ENCODE data around the gene XRCC4. TPM values are rescaled to one million over a fixed set of nuclear protein-coding genes. Genes with fewer than 3 reads are reported as not detected.
"Not testable (repeated sequence)": the region's sequence is repeated elsewhere in the genome, so short reads cannot be mapped to it uniquely, and the experiment has no call there.

The XRCC4 gene
- total RNA-seq, 1 experiment from 2014 or later = 13.8 TPM

DNA sequence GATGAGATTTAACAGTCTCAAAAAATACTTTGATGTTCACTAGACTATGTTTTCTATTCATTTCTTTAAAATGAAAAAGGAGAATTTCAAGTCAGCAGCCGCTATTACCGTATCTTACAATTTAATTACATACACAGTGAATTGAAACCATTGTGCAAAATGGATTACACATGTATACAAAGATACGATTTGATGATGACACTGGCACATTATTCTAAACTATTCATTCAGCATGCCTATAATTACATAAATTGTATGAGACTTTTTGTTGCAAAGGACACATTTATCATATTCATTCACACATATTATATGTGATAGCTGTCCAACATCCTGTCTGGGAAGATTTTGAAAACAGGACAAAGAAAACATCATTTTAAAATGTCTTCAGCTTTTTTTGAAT is 275.9 kb downstream of the XRCC4 start:
- H3K9me2 ChIP-seq (replicated peaks; ENCODE audit: low read length) = no peaks in the 10 kb centered on the region
- no peak overlapping the region for H3K9ac ChIP-seq (ENCODE audit: low read length)
- no peak for TF ChIP-seq EZH2 (IDR thresholded peaks at IDR 0.05; ENCODE audit: low read length, unreplicated experiment)
- no peak for TF ChIP-seq EZH2phosphoT487 (IDR thresholded peaks at IDR 0.05; ENCODE audit: borderline replicate concordance, low read length)
- TF ChIP-seq, protein P1, sequence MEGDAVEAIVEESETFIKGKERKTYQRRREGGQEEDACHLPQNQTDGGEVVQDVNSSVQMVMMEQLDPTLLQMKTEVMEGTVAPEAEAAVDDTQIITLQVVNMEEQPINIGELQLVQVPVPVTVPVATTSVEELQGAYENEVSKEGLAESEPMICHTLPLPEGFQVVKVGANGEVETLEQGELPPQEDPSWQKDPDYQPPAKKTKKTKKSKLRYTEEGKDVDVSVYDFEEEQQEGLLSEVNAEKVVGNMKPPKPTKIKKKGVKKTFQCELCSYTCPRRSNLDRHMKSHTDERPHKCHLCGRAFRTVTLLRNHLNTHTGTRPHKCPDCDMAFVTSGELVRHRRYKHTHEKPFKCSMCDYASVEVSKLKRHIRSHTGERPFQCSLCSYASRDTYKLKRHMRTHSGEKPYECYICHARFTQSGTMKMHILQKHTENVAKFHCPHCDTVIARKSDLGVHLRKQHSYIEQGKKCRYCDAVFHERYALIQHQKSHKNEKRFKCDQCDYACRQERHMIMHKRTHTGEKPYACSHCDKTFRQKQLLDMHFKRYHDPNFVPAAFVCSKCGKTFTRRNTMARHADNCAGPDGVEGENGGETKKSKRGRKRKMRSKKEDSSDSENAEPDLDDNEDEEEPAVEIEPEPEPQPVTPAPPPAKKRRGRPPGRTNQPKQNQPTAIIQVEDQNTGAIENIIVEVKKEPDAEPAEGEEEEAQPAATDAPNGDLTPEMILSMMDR (conservative IDR thresholded peaks at IDR 0.05; ENCODE audit: low read depth, low read length) = no peak
- H2AFZ ChIP-seq (ENCODE audit: low read length) = no peak overlapping the region
- no peaks in the 10 kb centered on the region for H3K79me2 ChIP-seq (ENCODE audit: low read length)
- ATAC-seq = no peak
- no peaks in the 10 kb centered on the region for H3F3A ChIP-seq (ENCODE audit: low read length, unreplicated experiment)
- H3K36me3 ChIP-seq (ENCODE audit: low read depth, low read length) = 0 out of 2 replicates have a peak, but pooled peaks cover 1% of the 10 kb centered on the region
- intact Hi-C loops (cut with micrococcal nuclease) = no loop called here
- no peak overlapping the region for H3K4me3 ChIP-seq (ENCODE audit: low read length)
- H3K9me3 ChIP-seq (ENCODE audit: low read length) = peaks cover 4% of the 10 kb centered on the region; the same call in 1 of the 2 replicates
- ChIA-PET CTCF (no interaction called here), POLR2A (ENCODE audit: unreplicated experiment) (no interaction called here)
- no peak overlapping the region for H3K27ac ChIP-seq (ENCODE audit: low read length)
- no TSS peak for BruUV-seq (replicated peaks)
- no peaks in the 10 kb centered on the region for H3K27me3 ChIP-seq (ENCODE audit: low read length)
- no peak overlapping the region for H3K4me2 ChIP-seq (ENCODE audit: low read length)
- no peaks in the 10 kb centered on the region for H3K4me1 ChIP-seq (ENCODE audit: insufficient read depth, low read length)
- no peak for DNase-seq
- H4K20me1 ChIP-seq (ENCODE audit: low read length) = no peaks in the 10 kb centered on the region

DNA sequence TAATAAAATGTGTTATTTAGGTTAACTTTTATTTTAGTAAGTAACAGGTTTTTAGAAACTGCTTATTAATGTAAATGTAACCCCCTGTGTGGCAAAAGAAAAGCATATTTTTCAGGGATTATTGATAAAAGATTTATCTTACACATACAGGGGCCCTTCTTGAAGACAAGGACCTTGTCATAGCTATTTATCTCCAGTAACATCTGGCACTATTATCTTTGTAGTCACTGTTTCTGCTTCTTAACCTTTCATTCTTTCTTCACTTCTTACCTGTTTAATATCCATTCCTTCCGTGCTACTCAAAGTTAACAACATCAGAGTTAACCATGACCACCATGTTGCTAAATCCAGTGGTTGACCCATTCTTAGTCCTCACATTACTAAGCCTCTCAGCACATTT is 276.4 kb downstream of the XRCC4 start:
- Histone ChIP-seq H3F3A (ENCODE audit: low read length, unreplicated experiment) (no peaks in the 10 kb centered on the region), H2AFZ (ENCODE audit: low read length) (no peak overlapping the region), H3K9me3 (ENCODE audit: low read length) (no peaks in the 10 kb centered on the region; the same call in 1 of the 2 replicates), H3K36me3 (ENCODE audit: low read depth, low read length) (no peaks in the 10 kb centered on the region), H3K4me2 (ENCODE audit: low read length) (no peak overlapping the region), H3K79me2 (ENCODE audit: low read length) (no peaks in the 10 kb centered on the region), H3K9me2 (replicated peaks; ENCODE audit: low read length) (no peaks in the 10 kb centered on the region), H3K27ac (ENCODE audit: low read length) (no peak overlapping the region), H3K9ac (ENCODE audit: low read length) (no peak overlapping the region), H3K4me3 (ENCODE audit: low read length) (no peak overlapping the region), H3K4me1 (ENCODE audit: insufficient read depth, low read length) (no peaks in the 10 kb centered on the region), H3K27me3 (ENCODE audit: low read length) (no peaks in the 10 kb centered on the region), H4K20me1 (ENCODE audit: low read length) (no peaks in the 10 kb centered on the region)
- BruUV-seq (replicated peaks) = no TSS peak
- intact Hi-C loops (cut with micrococcal nuclease) = no loop called here
- ATAC-seq (no peak), DNase-seq (no peak)
- TF ChIP-seq, protein P1 (conservative IDR thresholded peaks at IDR 0.05; ENCODE audit: low read depth, low read length) = no peak
- TF ChIP-seq EZH2phosphoT487 (IDR thresholded peaks at IDR 0.05; ENCODE audit: borderline replicate concordance, low read length) (no peak), EZH2 (IDR thresholded peaks at IDR 0.05; ENCODE audit: low read length, unreplicated experiment) (no peak)
- ChIA-PET POLR2A (ENCODE audit: unreplicated experiment) (no interaction called here), CTCF (no interaction called here)

DNA sequence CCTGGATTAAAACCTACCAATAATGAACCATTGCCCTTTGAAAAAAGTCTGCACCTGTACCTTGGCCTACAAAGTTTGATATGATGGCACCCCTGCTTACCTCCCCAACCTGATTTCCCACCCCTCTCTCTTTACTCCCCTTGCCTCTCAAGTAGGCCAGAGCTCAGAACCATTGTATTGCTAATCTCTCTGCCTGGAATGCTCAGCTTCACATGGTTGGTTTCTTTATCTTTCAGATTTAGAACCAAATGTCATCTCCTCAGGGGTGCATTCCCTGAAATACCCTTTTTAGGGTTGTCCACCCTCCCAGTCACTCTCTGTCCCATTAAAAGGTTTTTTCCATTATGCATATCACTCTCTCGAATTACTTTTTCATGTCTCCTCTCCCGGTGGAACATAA is 277.6 kb downstream of the XRCC4 start:
- no peak overlapping the region for H3K9ac ChIP-seq (ENCODE audit: low read length)
- CTCF ChIA-PET = interaction anchor here (0.6 kb wide), 1 partner anchor 175 kb away, joined by 3 read pairs; no protein-coding TSS in a partner anchor
- H2AFZ ChIP-seq (ENCODE audit: low read length) = no peak overlapping the region
- DNase-seq (no peak), ATAC-seq (no peak)
- no TSS peak for BruUV-seq (replicated peaks)
- no peak overlapping the region for H3K27ac ChIP-seq (ENCODE audit: low read length)
- no peak for TF ChIP-seq EZH2phosphoT487 (IDR thresholded peaks at IDR 0.05; ENCODE audit: borderline replicate concordance, low read length)
- TF ChIP-seq, protein P1 (conservative IDR thresholded peaks at IDR 0.05; ENCODE audit: low read depth, low read length) = no peak
- no peak for TF ChIP-seq EZH2 (IDR thresholded peaks at IDR 0.05; ENCODE audit: low read length, unreplicated experiment)
- H3K4me1 ChIP-seq (ENCODE audit: insufficient read depth, low read length) = no peaks in the 10 kb centered on the region
- intact Hi-C loops (cut with micrococcal nuclease) = no loop called here
- H3K9me2 ChIP-seq (replicated peaks; ENCODE audit: low read length) = no peaks in the 10 kb centered on the region
- H3F3A ChIP-seq (ENCODE audit: low read length, unreplicated experiment) = no peaks in the 10 kb centered on the region
- no peaks in the 10 kb centered on the region for H3K36me3 ChIP-seq (ENCODE audit: low read depth, low read length)
- POLR2A ChIA-PET (ENCODE audit: unreplicated experiment) = interaction anchor here (0.6 kb wide), 1 partner anchor 160 kb away, joined by 3 read pairs; no protein-coding TSS in a partner anchor
- no peaks in the 10 kb centered on the region for H3K9me3 ChIP-seq (ENCODE audit: low read length)
- H3K27me3 ChIP-seq (ENCODE audit: low read length) = no peaks in the 10 kb centered on the region
- H4K20me1 ChIP-seq (ENCODE audit: low read length) = no peaks in the 10 kb centered on the region
- H3K4me3 ChIP-seq (ENCODE audit: low read length) = no peak overlapping the region
- H3K4me2 ChIP-seq (ENCODE audit: low read length) = no peak overlapping the region
- no peaks in the 10 kb centered on the region for H3K79me2 ChIP-seq (ENCODE audit: low read length)

DNA sequence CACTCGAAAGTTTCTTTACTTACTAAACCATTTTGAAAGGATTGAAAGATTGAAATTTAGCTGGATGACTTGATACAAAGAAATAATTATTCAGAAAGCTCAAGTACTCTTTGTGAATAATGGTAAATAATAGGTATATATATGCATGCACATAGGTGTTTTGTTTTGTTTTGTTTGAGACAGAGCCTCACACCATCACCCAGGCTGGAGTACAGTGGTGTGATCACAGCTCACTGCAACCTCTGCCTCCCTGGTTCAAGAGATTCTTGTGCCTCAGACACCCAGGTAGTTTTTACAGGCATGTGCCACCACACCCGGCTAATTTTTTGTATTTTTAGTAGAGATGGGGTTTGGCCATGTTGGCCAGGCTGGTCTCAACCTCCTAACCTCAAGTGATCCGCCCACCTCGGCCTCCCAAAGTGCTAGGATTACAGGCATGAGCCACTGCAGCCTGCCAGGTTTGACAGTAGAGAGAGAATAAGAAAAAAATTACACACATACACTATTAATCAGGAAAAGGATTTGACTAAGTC is 278.2 kb downstream of the XRCC4 start:
- POLR2A ChIA-PET (ENCODE audit: unreplicated experiment); CTCF ChIA-PET; ATAC-seq: not testable (repeated sequence)

More for the DNA sequence above, 278.2 kb downstream of the XRCC4 start:
- BruUV-seq (replicated peaks); H2AFZ ChIP-seq (ENCODE audit: low read length); H3K9me2 ChIP-seq (replicated peaks; ENCODE audit: low read length); H3K79me2 ChIP-seq (ENCODE audit: low read length); DNase-seq; H4K20me1 ChIP-seq (ENCODE audit: low read length); H3K9ac ChIP-seq (ENCODE audit: low read length); H3K27ac ChIP-seq (ENCODE audit: low read length); intact Hi-C loops (cut with micrococcal nuclease); H3K4me3 ChIP-seq (ENCODE audit: low read length); H3K9me3 ChIP-seq (ENCODE audit: low read length); H3K36me3 ChIP-seq (ENCODE audit: low read depth, low read length); H3F3A ChIP-seq (ENCODE audit: low read length, unreplicated experiment); H3K4me2 ChIP-seq (ENCODE audit: low read length); H3K27me3 ChIP-seq (ENCODE audit: low read length); H3K4me1 ChIP-seq (ENCODE audit: insufficient read depth, low read length): not testable (repeated sequence)
